Endothelial cell of umbilical vein (primary cell): Measurements from ENCODE around the gene DOCK8. TPM values are rescaled to one million over a fixed set of nuclear protein-coding genes. Genes with fewer than 3 reads are reported as not detected.

Source experiments
- BruUV-seq: library from RNA; stranded (reverse); fragments of 400-500 nt; replicated peaks from 2 replicates; lab custom pipeline; 2021; lab: Mats Ljungman, UMichigan
- CTCF ChIA-PET: fragments of 300-600, 350-600 bp; sonication (Branson Sonifier 250); formaldehyde crosslinking; loops from one replicate; lab custom pipeline; 2021; ENCODE audit warnings: antibody characterized with exemption, inconsistent platforms; lab: Charles Lee
- POLR2A ChIA-PET: fragments of 300-600, 350-600 bp; sonication (Branson Sonifier 250); formaldehyde crosslinking; loops from one replicate; lab custom pipeline; 2021; ENCODE audit warnings: antibody characterized with exemption, inconsistent platforms; lab: Charles Lee
- DNase-seq: peaks from one replicate; pipeline ENCODE4 v3.0.0-alpha.2; 2011; ENCODE audit warnings: low read depth, low spot score
- FAIRE-seq: peaks from 2 replicates; lab custom pipeline; 2011; peaks lifted over from hg19 to GRCh38; lab: Jason Lieb, UNC
- H2AFZ ChIP-seq: 2 replicates; pipeline ENCODE4 v1.6.0; 2012; ENCODE audit warnings: low read depth, low read length, control low read depth, inconsistent platforms
- H3K27ac ChIP-seq: 2 replicates; pipeline ENCODE4 v1.5.1; 2011; ENCODE audit warnings: low read depth, mild to moderate bottlenecking, control low read depth, low read length, moderate library complexity; ENCODE audit not compliant: insufficient read depth
- H3K27me3 ChIP-seq, 2 experiments: 2 replicates each; pipeline versions ENCODE4 v1.6.0 to v1.6.1; 2011; ENCODE audit warnings: low read length in 2 of 2, mixed read lengths in 1 of 2; ENCODE audit not compliant: control insufficient read depth in 2 of 2, insufficient read depth in 2 of 2
- H3K36me3 ChIP-seq, 2 experiments: 2 replicates in 1 of 2; 3 replicates in 1 of 2; pipeline ENCODE4 v1.5.1; 2011; ENCODE audit warnings: low read length in 2 of 2, mild to moderate bottlenecking in 1 of 2, moderate library complexity in 1 of 2; ENCODE audit not compliant: control insufficient read depth in 2 of 2, insufficient read depth in 2 of 2; ENCODE audit errors: extremely low read depth in 1 of 2
- H3K4me1 ChIP-seq: 3 replicates; pipeline ENCODE4 v1.5.1; 2011; ENCODE audit warnings: mild to moderate bottlenecking, low read length; ENCODE audit not compliant: control insufficient read depth, insufficient read depth; ENCODE audit errors: extremely low read depth
- H3K4me2 ChIP-seq: 2 replicates; pipeline ENCODE4 v1.6.1; 2011; ENCODE audit warnings: low read length, control low read depth, mixed read lengths; ENCODE audit not compliant: insufficient read depth
- H3K4me3 ChIP-seq, 3 experiments: fragments of 200-600 bp in 1 of 3; sonication (generic), shearing (Covaris generic) in 1 of 3; replicated peaks in 1 of 3; 2 replicates each; pipeline ENCODE4 v1.5.1; 2011 to 2016; ENCODE audit warnings: control low read depth in 3 of 3, low read length in 3 of 3, mild to moderate bottlenecking in 2 of 3, inconsistent platforms in 1 of 3, low read depth in 1 of 3, moderate library complexity in 1 of 3; ENCODE audit not compliant: insufficient read depth in 1 of 3
- H3K79me2 ChIP-seq: 2 replicates; pipeline ENCODE4 v1.6.0; 2012; ENCODE audit warnings: low read length, inconsistent platforms; ENCODE audit not compliant: control insufficient read depth, insufficient read depth
- H3K9ac ChIP-seq: replicated peaks from 2 replicates; pipeline ENCODE3; 2011; ENCODE audit warnings: low read length, control low read depth; ENCODE audit not compliant: insufficient read depth; ENCODE audit errors: extremely low read depth
- H3K9me1 ChIP-seq: replicated peaks from 3 replicates; pipeline ENCODE4 v1.6.0; 2011; ENCODE audit warnings: mild to moderate bottlenecking, low read length; ENCODE audit not compliant: control insufficient read depth, insufficient read depth; ENCODE audit errors: extremely low read depth
- H3K9me3 ChIP-seq: replicated peaks from 2 replicates; pipeline ENCODE4 v1.5.1; 2012; ENCODE audit warnings: low read length, inconsistent platforms; ENCODE audit not compliant: control insufficient read depth, insufficient read depth
- H4K20me1 ChIP-seq: replicated peaks from 2 replicates; pipeline ENCODE3; 2011; ENCODE audit warnings: mild to moderate bottlenecking, low read length; ENCODE audit not compliant: control insufficient read depth, insufficient read depth; ENCODE audit errors: extremely low read depth
- FOS ChIP-seq: IDR thresholded peaks from 2 replicates; pipeline ENCODE4 v1.6.1; 2011; ENCODE audit warnings: mild to moderate bottlenecking, low read length, moderate library complexity, borderline replicate concordance; ENCODE audit not compliant: insufficient read depth
- GATA2 ChIP-seq: IDR thresholded peaks from 2 replicates; pipeline ENCODE4 v1.7.0; 2011; ENCODE audit warnings: low read depth, mild to moderate bottlenecking, moderate library complexity, mixed read lengths, low read length; ENCODE audit not compliant: insufficient read length, insufficient read depth
- JUN ChIP-seq: IDR thresholded peaks from 2 replicates; pipeline ENCODE4 v1.6.1; 2011; ENCODE audit warnings: borderline replicate concordance, low read depth; ENCODE audit not compliant: insufficient read length, insufficient read depth
- MYC ChIP-seq: IDR thresholded peaks from one replicate; pipeline ENCODE4 v1.6.1; 2011; ENCODE audit warnings: mild to moderate bottlenecking, low read depth, low read length
- POLR2A ChIP-seq: IDR thresholded peaks from 2 replicates; pipeline ENCODE4 v1.6.1; 2012; ENCODE audit warnings: low read depth, mild to moderate bottlenecking, control low read depth, low read length
- POLR2AphosphoS5 ChIP-seq: IDR thresholded peaks from 2 replicates; pipeline ENCODE4 v1.6.1; 2012; ENCODE audit warnings: low read depth, mild to moderate bottlenecking, control low read depth, low read length, moderate library complexity; ENCODE audit not compliant: insufficient read depth
- dilution Hi-C: fragments of 300-500 bp; cut with MboI; formaldehyde crosslinking; loops from one replicate; pipeline ENCODE4 v1.15.0; 2019; ENCODE audit warnings: low sequenced_read_pairs; ENCODE audit not compliant: extremely low pct_ligation_motif_present
- intact Hi-C: fragments of 100-400 bp; cut with micrococcal nuclease; formaldehyde crosslinking; loops from one replicate; pipeline ENCODE4 v1.10.0; 2022
- polyA plus RNA-seq, 4 experiments: library from polyadenylated mRNA; depleted of rRNA in 3 of 4; stranded (reverse) in 3 of 4; unstranded in 1 of 4; fragments of >200 nt; gene quantifications; 2 replicates each; pipeline versions ENCODE4 v1.2.1 to v1.2.3, GENCODE V29; 2011 to 2012; ENCODE audit warnings: missing spikeins in 1 of 4
- total RNA-seq: library from RNA; stranded (reverse); gene quantifications from 2 replicates; pipeline ENCODE4 v1.2.3, GENCODE V29; 2021
- TF ChIP-seq, protein P1 (sequence below): IDR thresholded peaks from 2 replicates; pipeline ENCODE4 v1.6.1; 2011; ENCODE audit not compliant: insufficient read depth, insufficient read length
- TF ChIP-seq, protein P2 (sequence below), 2 donors: IDR thresholded peaks; 1 replicate in 1 of 2; 2 replicates in 1 of 2; pipeline ENCODE4 v1.5.1; 2011; ENCODE audit warnings: low read length in 2 of 2, mild to moderate bottlenecking in 2 of 2, moderate library complexity in 2 of 2, control low read depth in 1 of 2, inconsistent platforms in 1 of 2, low read depth in 1 of 2; ENCODE audit not compliant: insufficient read depth in 1 of 2; ENCODE audit errors: extremely low read depth in 1 of 2

Gene DOCK8
- total and polyA plus RNA-seq, 2 donors (not counting 3 experiments of a cell fraction or from before 2014, with no cell fraction given), result 0.54 to 1.3 TPM

- no peak for DNase-seq
- no peak for TF ChIP-seq JUN
- TF ChIP-seq, protein P1, sequence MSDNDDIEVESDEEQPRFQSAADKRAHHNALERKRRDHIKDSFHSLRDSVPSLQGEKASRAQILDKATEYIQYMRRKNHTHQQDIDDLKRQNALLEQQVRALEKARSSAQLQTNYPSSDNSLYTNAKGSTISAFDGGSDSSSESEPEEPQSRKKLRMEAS, result no peak
- TF ChIP-seq GATA2, result no peak
- no peak for TF ChIP-seq FOS
- no peak for TF ChIP-seq POLR2A
- TF ChIP-seq, protein P2, sequence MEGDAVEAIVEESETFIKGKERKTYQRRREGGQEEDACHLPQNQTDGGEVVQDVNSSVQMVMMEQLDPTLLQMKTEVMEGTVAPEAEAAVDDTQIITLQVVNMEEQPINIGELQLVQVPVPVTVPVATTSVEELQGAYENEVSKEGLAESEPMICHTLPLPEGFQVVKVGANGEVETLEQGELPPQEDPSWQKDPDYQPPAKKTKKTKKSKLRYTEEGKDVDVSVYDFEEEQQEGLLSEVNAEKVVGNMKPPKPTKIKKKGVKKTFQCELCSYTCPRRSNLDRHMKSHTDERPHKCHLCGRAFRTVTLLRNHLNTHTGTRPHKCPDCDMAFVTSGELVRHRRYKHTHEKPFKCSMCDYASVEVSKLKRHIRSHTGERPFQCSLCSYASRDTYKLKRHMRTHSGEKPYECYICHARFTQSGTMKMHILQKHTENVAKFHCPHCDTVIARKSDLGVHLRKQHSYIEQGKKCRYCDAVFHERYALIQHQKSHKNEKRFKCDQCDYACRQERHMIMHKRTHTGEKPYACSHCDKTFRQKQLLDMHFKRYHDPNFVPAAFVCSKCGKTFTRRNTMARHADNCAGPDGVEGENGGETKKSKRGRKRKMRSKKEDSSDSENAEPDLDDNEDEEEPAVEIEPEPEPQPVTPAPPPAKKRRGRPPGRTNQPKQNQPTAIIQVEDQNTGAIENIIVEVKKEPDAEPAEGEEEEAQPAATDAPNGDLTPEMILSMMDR (IDR thresholded peaks at IDR 0.05; ENCODE audit: extremely low read depth in 1 of 2, insufficient read depth in 1 of 2, low read depth in 1 of 2, low read length in 2 of 2), result no peak
- TF ChIP-seq MYC, result no peak
- no peak for TF ChIP-seq POLR2AphosphoS5
- Histone ChIP-seq H3K27me3 (peaks cover 0 to 5% of the 10 kb centered on the region in 2 experiments), H3K36me3 (no peaks in the 10 kb centered on the region), H3K9me3 (no peaks in the 10 kb centered on the region), H3K79me2 (no peaks in the 10 kb centered on the region), H3K4me3 (no peak overlapping the region), H3K9me1 (no peaks in the 10 kb centered on the region), H3K27ac (no peak overlapping the region), H4K20me1 (no peaks in the 10 kb centered on the region), H3K4me1 (peaks cover under 1% of the 10 kb centered on the region), H3K9ac (no peak overlapping the region), H3K4me2 (no peak overlapping the region), H2AFZ (no peak overlapping the region)
- CTCF ChIA-PET, result no interaction called here
- no peak for FAIRE-seq
- POLR2A ChIA-PET, result no interaction called here
- no TSS peak for BruUV-seq
- intact Hi-C loops, result no loop called here
- dilution Hi-C loops, result no loop called here
Measured at GRCh38 chr9:209143-209758, 5.4 kb upstream of the DOCK8 start.
